NCI-H526 (cell line): Measurements from ENCODE around the gene BSDC1.
A peak's percentile ranks its signal among the peaks of the same experiment; 100 is the strongest.
"Not testable (repeated sequence)": the region's sequence is repeated elsewhere in the genome, so short reads cannot be mapped to it uniquely, and the experiment has no call there.

Source experiments
- DNase-seq, 2 experiments: peaks; one replicate each; lab custom pipeline; 2025; lab: John Stamatoyannopoulos, UW

The BSDC1 gene

GRCh38 chr1:32394141-32394889 lies at the start of gene BSDC1:
Gene BSDC1 (minus strand): TSS chr1:32394441. CDS start chr1:32394414, 27 bp downstream.
- peak; percentile 98 to 99 for DNase-seq

GRCh38 chr1:32441467-32441866 lies 47.2 kb upstream of the BSDC1 start:
- DNase-seq: not testable (repeated sequence)

GRCh38 chr1:32438777-32439176 lies 44.5 kb upstream of the BSDC1 start:
- DNase-seq: not testable (repeated sequence)

- DNase-seq: no peak
These were observed 43.9 kb upstream of the BSDC1 start for GRCh38 chr1:32438136-32438535.

GRCh38 chr1:32431736-32432400 lies 37.6 kb upstream of the BSDC1 start:
- no peak for DNase-seq

GRCh38 chr1:32427264-32427963 lies 33.2 kb upstream of the BSDC1 start:
- DNase-seq: peak in 1 of 2 experiments; percentile 41

GRCh38 chr1:32426489-32427255 lies 32.4 kb upstream of the BSDC1 start:
- DNase-seq: peak; percentile 72 to 89

- DNase-seq: no peak
These were observed 27.5 kb upstream of the BSDC1 start for GRCh38 chr1:32421775-32422174.

GRCh38 chr1:32414186-32414886 lies 20.1 kb upstream of the BSDC1 start:
- DNase-seq: no peak

GRCh38 chr1:32413507-32414185 lies 19.4 kb upstream of the BSDC1 start:
- DNase-seq: peak; percentile 30 to 87

- DNase-seq: no peak
These were observed 17.0 kb upstream of the BSDC1 start for GRCh38 chr1:32411261-32411660.

GRCh38 chr1:32406629-32407111 lies 12.4 kb upstream of the BSDC1 start:
- no peak for DNase-seq

GRCh38 chr1:32405672-32406467 lies 11.6 kb upstream of the BSDC1 start:
- no peak for DNase-seq

- no peak for DNase-seq
These were observed 10.7 kb upstream of the BSDC1 start for GRCh38 chr1:32404946-32405345.

GRCh38 chr1:32400876-32401631 lies 6.8 kb upstream of the BSDC1 start:
- DNase-seq: peak; percentile 32 to 89

- DNase-seq: no peak
These were observed 5.6 kb upstream of the BSDC1 start for GRCh38 chr1:32399843-32400242.

GRCh38 chr1:32398401-32398800 lies 4.2 kb upstream of the BSDC1 start:
- no peak for DNase-seq

GRCh38 chr1:32396524-32396923 lies 2.3 kb upstream of the BSDC1 start:
- not testable (repeated sequence) for DNase-seq

GRCh38 chr1:32394890-32395432 lies 720 bp upstream of the BSDC1 start:
- peak in 1 of 2 experiments; percentile 61 for DNase-seq
